Spleen (tissue), 11 donors: ENCODE measurements around the gene GEMIN2. TPM values are rescaled to one million over a fixed set of nuclear protein-coding genes. Genes with fewer than 3 reads are reported as not detected.
"Not testable (repeated sequence)": the region's sequence is repeated elsewhere in the genome, so short reads cannot be mapped to it uniquely, and the experiment has no call there.

Source experiments
- DNase-seq: peaks from one replicate; pipeline ENCODE4 v3.0.0-alpha.2; 2020
- H3K27ac ChIP-seq, 8 donors: fragments of 200-600 bp; sonication (generic) in 7 of 8; 1 replicate in 4 of 8; 2 replicates in 4 of 8; pipeline versions ENCODE4 v1.5.0 to v1.8.0; 2016 to 2021; ENCODE audit warnings: inconsistent platforms in 4 of 8, mild to moderate bottlenecking in 4 of 8, moderate library complexity in 1 of 8
- H3K27me3 ChIP-seq, 7 donors: fragments of 200-600 bp; sonication (generic) in 6 of 7; replicated peaks in 1 of 7; 1 replicate in 4 of 7; 2 replicates in 3 of 7; pipeline versions ENCODE4 v1.5.0 to v1.8.0; 2016 to 2021; ENCODE audit warnings: inconsistent platforms in 3 of 7, mild to moderate bottlenecking in 1 of 7
- H3K36me3 ChIP-seq, 6 donors: fragments of 200-600 bp; sonication (generic) in 5 of 6; 1 replicate in 4 of 6; 2 replicates in 2 of 6; pipeline versions ENCODE4 v1.5.0 to v1.8.0; 2016 to 2021; ENCODE audit warnings: inconsistent platforms in 2 of 6
- H3K4me1 ChIP-seq, 6 donors: fragments of 200-600 bp; sonication (generic) in 5 of 6; 1 replicate in 3 of 6; 2 replicates in 3 of 6; pipeline versions ENCODE4 v1.5.0 to v1.8.0; 2016 to 2021; ENCODE audit warnings: inconsistent platforms in 3 of 6
- H3K4me3 ChIP-seq, 8 donors: fragments of 200-600 bp; sonication (generic) in 7 of 8; 1 replicate in 4 of 8; 2 replicates in 4 of 8; pipeline versions ENCODE4 v1.5.0 to v1.8.0; 2016 to 2021; ENCODE audit warnings: inconsistent platforms in 4 of 8, mild to moderate bottlenecking in 4 of 8, moderate library complexity in 2 of 8
- H3K9me3 ChIP-seq, 8 donors: fragments of 200-600 bp; sonication (generic) in 7 of 8; 1 replicate in 4 of 8; 2 replicates in 4 of 8; pipeline versions ENCODE4 v1.5.0 to v1.8.0; 2016 to 2021; ENCODE audit warnings: inconsistent platforms in 4 of 8
- POLR2A ChIP-seq, 3 donors: fragments of 450-650 bp; IDR thresholded peaks; one replicate each; pipeline ENCODE4 v1.5.1; 2017; ENCODE audit warnings: antibody characterized with exemption in 3 of 3, mild to moderate bottlenecking in 1 of 3
- POLR2AphosphoS5 ChIP-seq, 3 donors: sonication (generic); formaldehyde crosslinking; IDR thresholded peaks; one replicate each; pipeline ENCODE4 v1.5.1; 2017; ENCODE audit warnings: antibody characterized with exemption in 3 of 3
- WGBS, 5 donors: extraction: QIAGEN DNeasy Blood & Tissue Kit in 3 of 5; methylation state at CpG; one replicate each; pipeline versions ENCODE4 v1.1.5 to v1.1.7; 2013 to 2018; 5-methylcytosine and 5-hydroxymethylcytosine counted together
- intact Hi-C: fragments of 100-400 bp; cut with DNase I; formaldehyde crosslinking; loops from one replicate; pipeline ENCODE4 v1.15.0; 2023; ENCODE audit warnings: low total_unique reads
- polyA plus RNA-seq, 3 donors: library from polyadenylated mRNA; stranded (reverse); fragments of 200-250 nt; gene quantifications; one replicate each; pipeline ENCODE4 v1.2.1, GENCODE V29; 2013
- total RNA-seq, 7 donors: library from RNA; depleted of rRNA in 3 of 7; stranded (reverse); fragments of >200 nt in 3 of 7; fragmentation: NEBNext Ultra II Directional in 4 of 7; extraction: Animal tissue kit (Norgen Biotek cat#: 25700) in 4 of 7; gene quantifications; one replicate each; pipeline versions ENCODE4 v1.1.0 to v1.2.1, GENCODE V29; 2016 to 2021
- TF ChIP-seq, protein P1 (sequence below), 11 experiments: fragments of 200-600 bp in 7 of 11; fragments of 450-650 bp in 4 of 11; sonication (generic) in 4 of 11; IDR thresholded peaks in 8 of 11; conservative IDR thresholded peaks in 3 of 11; 1 replicate in 7 of 11; 2 replicates in 4 of 11; pipeline versions ENCODE4 v1.4.0 to v1.8.0; 2016 to 2021; ENCODE audit warnings: antibody characterized with exemption in 11 of 11, inconsistent platforms in 4 of 11, mild to moderate bottlenecking in 1 of 11
- donor health status: healthy with polysubstance abuse.
- donor health status: DM: no; HTN: no; CAD: no; lungs with moderate emphysema.
- donor health status: DM: no; HTN: no; CAD: no.
- donor health status: Bipolar disorder and iron deficiency.
- donor health status: healthy.
- donor health status: DM: no; HTN: no; CAD: no.
- donor health status: DM: yes; HTN: yes; CAD: no.

The GEMIN2 gene
- total and polyA plus RNA-seq, 10 donors, result 8.4 to 20.8 (median 13.2) TPM

DNA sequence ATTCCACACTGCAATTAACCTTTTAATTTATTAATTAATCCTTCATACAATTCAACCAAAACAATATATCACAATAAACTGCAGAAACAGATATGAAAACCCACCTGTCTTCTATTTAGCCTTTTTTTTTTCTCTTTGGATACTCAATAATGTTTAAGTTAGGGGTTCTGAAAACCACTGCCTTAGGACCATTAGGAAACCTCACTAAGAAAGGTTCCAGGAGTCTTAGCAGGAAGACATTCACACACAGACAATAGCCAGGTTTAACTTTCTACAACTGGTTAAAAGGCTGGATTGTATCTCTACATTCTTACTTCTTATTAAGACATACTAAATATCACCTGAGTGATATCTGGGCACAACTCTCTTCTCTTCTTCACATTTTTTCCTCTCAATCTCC is 14.4 kb upstream of the GEMIN2 start:
- TF ChIP-seq POLR2A (IDR thresholded peaks at IDR 0.05) (no peak), POLR2AphosphoS5 (IDR thresholded peaks at IDR 0.05) (no peak)
- TF ChIP-seq, protein P1, sequence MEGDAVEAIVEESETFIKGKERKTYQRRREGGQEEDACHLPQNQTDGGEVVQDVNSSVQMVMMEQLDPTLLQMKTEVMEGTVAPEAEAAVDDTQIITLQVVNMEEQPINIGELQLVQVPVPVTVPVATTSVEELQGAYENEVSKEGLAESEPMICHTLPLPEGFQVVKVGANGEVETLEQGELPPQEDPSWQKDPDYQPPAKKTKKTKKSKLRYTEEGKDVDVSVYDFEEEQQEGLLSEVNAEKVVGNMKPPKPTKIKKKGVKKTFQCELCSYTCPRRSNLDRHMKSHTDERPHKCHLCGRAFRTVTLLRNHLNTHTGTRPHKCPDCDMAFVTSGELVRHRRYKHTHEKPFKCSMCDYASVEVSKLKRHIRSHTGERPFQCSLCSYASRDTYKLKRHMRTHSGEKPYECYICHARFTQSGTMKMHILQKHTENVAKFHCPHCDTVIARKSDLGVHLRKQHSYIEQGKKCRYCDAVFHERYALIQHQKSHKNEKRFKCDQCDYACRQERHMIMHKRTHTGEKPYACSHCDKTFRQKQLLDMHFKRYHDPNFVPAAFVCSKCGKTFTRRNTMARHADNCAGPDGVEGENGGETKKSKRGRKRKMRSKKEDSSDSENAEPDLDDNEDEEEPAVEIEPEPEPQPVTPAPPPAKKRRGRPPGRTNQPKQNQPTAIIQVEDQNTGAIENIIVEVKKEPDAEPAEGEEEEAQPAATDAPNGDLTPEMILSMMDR (IDR thresholded peaks at IDR 0.05 in 8 of 11, conservative IDR thresholded peaks at IDR 0.05 in 3 of 11), result no peak
- H3K9me3 ChIP-seq, result no peaks in the 10 kb centered on the region
- H3K4me3 ChIP-seq, result no peak overlapping the region
- no peak overlapping the region for H3K27ac ChIP-seq
- intact Hi-C loops, result loop anchor here (5.0 to 10.0 kb wide), 2 partner anchors 78 to 335 kb away; partner anchors contain the start of genes FBXO33 and PNN
- no peaks in the 10 kb centered on the region for H3K27me3 ChIP-seq
- peaks cover 0 to 24% (median 13%) of the 10 kb centered on the region in 6 donors for H3K36me3 ChIP-seq
- peaks cover 0 to 80% (median 49%) of the 10 kb centered on the region in 6 donors for H3K4me1 ChIP-seq
- DNase-seq, result no peak

DNA sequence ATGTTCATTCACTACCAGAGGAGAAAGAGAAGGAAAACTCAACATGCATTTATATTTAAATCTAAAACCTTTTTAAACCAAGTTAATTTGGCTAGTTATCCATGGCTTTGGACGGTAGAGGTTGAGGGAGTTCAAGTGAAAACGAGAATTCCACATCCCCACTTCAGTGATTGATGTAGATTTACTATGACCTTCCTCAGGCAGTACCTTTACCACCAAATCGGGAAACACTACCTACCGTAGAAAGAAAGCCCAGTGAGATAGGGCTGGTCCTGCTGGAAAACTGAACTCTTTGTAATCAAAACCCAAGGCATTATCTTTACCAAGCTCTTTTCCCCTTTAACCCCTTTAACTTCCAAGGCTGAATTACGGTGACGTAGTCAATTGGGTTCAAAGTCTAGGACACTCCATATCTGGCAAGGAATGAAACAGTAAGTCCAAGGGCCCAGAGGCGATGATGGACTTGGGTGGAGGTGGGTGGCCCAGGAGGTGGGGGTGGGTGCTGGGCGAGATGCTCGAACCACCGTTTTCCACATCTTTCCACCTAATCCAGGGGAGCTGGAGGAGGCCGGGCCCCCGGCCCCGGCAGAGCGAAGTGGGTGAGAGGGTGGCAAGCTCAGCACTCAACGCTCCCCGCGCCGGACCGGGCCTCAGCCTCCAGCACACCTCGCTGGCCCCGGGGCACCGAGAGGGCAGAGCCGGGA is 11.7 kb upstream of the GEMIN2 start:
- 2 to 4% (median 3%) methylated on average over 18 to 23 of the region's 23 CpGs for WGBS, 5 donors
- peaks cover 0 to 66% (median 45%) of the 10 kb centered on the region in 6 donors for H3K4me1 ChIP-seq
- TF ChIP-seq POLR2AphosphoS5 (IDR thresholded peaks at IDR 0.05), result no peak
- TF ChIP-seq POLR2A (IDR thresholded peaks at IDR 0.05), result no peak
- no peak for DNase-seq
- H3K36me3 ChIP-seq, result peaks cover 0 to 2% (median 0%) of the 10 kb centered on the region in 6 donors
- H3K27me3 ChIP-seq, result no peaks in the 10 kb centered on the region
- H3K9me3 ChIP-seq, result no peaks in the 10 kb centered on the region
- peak overlapping the region; percentile 86 to 97 (median 94) for H3K27ac ChIP-seq
- peak overlapping the region; percentile 61 to 81 (median 74) for H3K4me3 ChIP-seq
- intact Hi-C loops, result loop anchor here (5.0 to 10.0 kb wide), 2 partner anchors 75 to 332 kb away; partner anchors contain the start of genes FBXO33 and PNN

DNA sequence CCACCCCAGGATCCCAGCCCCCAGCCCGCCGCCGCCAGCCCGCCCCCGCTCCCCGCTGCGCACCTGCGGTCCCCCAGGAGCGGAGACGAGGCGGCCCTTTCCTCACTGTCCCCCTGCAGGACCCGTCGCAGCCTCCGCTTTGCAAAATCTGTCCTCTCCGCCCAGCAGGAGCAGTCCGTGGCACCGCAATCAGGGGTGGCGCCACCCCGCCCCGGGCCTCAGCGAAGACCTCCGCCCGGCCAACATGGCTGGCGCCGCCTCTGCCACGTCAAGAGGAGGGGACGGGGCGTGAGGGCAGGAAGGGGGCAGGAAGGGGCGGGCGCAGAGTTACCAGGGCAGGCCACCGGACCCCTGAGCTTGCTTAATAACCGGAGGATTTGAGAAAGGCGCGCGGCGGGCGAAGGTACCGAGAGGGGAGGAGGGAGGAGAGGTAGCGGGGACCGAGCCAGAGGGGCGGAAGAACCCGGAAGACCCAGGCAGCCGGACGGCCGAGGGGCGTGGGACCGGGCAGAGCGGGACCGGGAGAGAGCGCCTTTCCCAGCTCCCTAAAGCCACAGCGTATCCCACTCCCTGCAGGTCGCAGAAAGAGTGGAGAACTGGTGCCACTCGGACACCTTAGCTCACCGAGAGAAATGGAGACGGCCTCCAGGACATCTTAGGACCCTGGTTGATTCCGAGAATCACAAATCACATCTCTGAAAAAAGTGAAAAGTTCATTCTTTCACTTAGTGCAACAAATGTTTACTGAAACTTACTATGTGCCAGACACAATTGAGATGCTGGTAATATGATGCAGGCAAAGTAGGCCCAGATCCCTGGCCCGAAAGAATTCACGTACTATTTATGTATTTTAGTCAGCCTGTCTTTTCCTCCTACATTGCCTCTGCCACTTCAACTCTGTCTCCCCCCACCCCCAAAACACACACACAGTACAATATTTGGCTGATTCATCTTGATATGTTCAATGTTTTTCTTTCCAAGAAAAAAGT is 10.9 kb upstream of the GEMIN2 start, which contains the start of gene SEC23A:
Gene SEC23A (minus strand): TSS at position 267 of the 989 bp plus-strand sequence. CDS start 7,117 bp downstream, outside the sequence.
- H3K36me3 ChIP-seq, result peaks cover 0 to 2% (median 0%) of the 10 kb centered on the region in 6 donors
- intact Hi-C loops, result loop anchor here (5.0 to 10.0 kb wide), 2 partner anchors 74 to 332 kb away; partner anchors contain the start of genes FBXO33 and PNN
- peak within 1 kb of the TSS; percentile 86 to 97 (median 94) for H3K27ac ChIP-seq
- peak; percentile 98 for DNase-seq
- no peaks in the 10 kb centered on the region for H3K9me3 ChIP-seq
- H3K4me1 ChIP-seq, result peaks cover 0 to 58% (median 41%) of the 10 kb centered on the region in 6 donors
- H3K4me3 ChIP-seq, result peak within 1 kb of the TSS; percentile 61 to 81 (median 74)
- H3K27me3 ChIP-seq, result no peaks in the 10 kb centered on the region
- TF ChIP-seq POLR2AphosphoS5 (IDR thresholded peaks at IDR 0.05), result peak; percentile 98
- TF ChIP-seq, protein P1 (IDR thresholded peaks at IDR 0.05 in 8 of 11, conservative IDR thresholded peaks at IDR 0.05 in 3 of 11), result peak in 1 of 11 experiments; percentile 7
- peak in 2 of 3 donors; percentile 63 to 84 for TF ChIP-seq POLR2A (IDR thresholded peaks at IDR 0.05)
- 0 to 2% (median 1%) methylated on average over 38 to 58 of the region's 58 CpGs for WGBS, 5 donors

DNA sequence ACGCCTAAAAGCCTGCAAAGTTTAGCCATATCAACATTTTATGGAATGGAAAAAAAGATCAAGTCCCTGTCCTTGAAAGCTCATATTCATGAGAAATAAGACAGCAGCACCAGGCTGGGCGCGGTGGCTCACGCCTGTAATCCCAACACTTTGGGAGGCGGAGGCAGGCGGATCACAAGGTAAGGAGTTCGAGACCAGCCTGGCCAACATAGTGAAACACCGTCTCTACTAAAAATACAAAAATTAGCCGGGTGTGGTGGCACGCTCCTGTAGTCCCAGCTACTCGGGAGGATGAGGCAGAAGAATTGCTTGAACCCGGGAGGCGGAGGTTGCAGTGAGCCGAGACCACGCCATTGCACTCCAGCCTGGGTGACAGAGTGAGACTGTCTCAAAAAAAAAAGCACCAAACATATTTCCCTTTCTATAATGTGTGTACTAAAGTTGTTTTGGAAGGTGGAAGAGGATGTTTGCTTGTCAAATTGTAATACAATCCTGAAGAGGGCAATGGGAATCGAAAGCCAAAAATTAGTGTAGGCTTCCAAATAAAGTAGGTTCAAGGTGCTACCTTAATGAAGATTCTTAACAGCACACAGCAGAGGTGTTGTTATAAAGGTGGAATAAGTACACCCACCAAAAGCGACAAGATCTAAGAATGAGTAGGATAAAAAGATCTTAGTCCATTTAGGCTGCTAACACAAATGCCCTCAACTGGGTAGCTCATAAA is 9.9 kb upstream of the GEMIN2 start:
- Histone ChIP-seq H3K27ac (peak overlapping the region; percentile 86 to 97 (median 94)), H3K4me3 (peak overlapping the region in 7 of 8 donors; percentile 62 to 81 (median 77)), H3K4me1 (peaks cover 0 to 48% (median 38%) of the 10 kb centered on the region in 6 donors)
- not testable (repeated sequence) for H3K9me3 ChIP-seq, DNase-seq, H3K36me3 ChIP-seq, H3K27me3 ChIP-seq
- WGBS, 5 donors, result 85 to 93% (median 89%) methylated on average over 17 of the region's 17 CpGs
- intact Hi-C loops, result loop anchor here (5.0 to 10.0 kb wide), 2 partner anchors 73 to 331 kb away; partner anchors contain the start of genes FBXO33 and PNN
